GM21381 (cell line): ENCODE results near the gene FBXO24.

Experiments used
- ATAC-seq: cut with Tn5 transposase; IDR thresholded peaks from one replicate; pipeline ENCODE4 v1.9.1; 2021; ENCODE audit warnings: mild to moderate bottlenecking, moderate library complexity; ENCODE audit not compliant: unreplicated experiment

Gene FBXO24

DNA sequence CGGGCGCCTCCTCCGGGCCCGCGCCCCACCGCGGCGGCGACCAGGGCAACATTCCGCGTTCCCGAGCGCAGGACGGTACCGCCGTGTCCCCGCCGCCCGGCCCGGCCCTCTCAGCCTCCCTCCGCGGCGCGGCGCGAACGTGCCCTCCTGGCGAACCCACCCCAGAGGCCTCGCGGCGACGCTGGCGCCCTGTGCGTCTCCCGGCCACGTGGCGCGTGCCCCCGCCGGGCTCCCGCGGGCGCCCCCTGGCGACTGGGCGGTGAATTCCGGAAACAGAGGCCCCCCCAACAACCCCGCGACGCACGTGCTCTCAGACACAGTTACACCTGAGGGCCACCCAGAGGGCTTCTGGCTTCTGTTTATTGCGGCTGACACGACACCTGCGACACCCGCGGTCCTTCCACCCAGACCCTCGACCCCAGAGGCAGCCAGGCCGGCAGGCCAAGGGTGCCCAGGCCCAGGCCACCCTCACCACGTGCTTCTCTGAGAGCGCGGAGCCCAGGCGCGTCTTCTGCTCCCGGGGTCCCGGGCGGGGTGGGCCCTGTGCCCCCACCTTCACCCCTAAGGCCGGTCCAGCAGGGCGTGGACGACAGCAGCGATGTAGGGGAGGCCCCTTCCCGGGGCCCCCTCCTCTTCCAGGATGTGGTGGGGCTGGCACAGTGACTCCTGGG, 12.3 kb upstream of the FBXO24 start, which contains the start of gene SAP25:
Gene SAP25, minus strand, starts transcription at position 210 of the 671 bp plus-strand sequence. Its CDS starts 158 bp downstream, at position 52.
- no peak for ATAC-seq

DNA sequence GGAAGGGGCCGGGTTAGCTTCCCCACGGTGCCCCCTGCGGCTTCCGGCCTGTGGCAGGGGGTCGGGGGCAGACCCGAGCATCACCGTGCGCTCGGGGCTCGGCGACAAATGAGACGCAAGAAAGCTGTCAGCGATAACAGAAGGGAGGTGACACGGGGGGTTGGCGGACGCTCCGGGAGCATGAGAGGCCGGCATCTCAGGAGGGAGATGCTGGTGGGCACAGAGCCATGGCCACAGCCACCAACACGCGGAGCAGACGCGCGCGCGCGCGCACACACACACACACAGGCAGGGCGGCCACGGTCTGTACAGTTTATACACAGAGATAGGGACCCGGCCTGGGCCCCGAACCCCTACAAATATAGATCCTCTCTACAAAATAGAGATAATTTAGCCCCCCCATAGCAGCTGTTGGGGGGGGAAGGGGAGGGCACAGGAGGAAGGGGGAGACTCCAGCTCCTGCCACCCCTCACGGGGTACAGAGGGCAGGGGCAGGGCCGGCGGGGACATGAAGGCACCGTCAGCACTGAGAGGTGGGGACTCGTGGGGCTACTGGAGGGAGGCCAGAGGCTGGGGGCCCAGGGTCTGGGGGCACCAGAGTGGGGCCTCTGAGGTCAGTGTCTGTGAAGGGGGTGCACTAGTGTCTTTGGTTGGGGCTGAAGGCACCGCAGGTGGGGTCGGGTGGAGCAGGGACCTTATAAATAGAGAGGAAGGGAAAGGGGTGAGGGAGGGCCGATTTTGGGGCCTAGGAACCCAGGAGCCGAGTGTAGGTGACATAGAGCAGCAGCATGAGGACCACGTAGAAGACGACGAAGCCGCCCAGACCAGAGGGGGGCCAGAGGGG, 11.5 kb upstream of the FBXO24 start:
- no peak for ATAC-seq

GRCh38 chr7:100575206-100575631, 10.9 kb upstream of the FBXO24 start:
- no peak for ATAC-seq

DNA sequence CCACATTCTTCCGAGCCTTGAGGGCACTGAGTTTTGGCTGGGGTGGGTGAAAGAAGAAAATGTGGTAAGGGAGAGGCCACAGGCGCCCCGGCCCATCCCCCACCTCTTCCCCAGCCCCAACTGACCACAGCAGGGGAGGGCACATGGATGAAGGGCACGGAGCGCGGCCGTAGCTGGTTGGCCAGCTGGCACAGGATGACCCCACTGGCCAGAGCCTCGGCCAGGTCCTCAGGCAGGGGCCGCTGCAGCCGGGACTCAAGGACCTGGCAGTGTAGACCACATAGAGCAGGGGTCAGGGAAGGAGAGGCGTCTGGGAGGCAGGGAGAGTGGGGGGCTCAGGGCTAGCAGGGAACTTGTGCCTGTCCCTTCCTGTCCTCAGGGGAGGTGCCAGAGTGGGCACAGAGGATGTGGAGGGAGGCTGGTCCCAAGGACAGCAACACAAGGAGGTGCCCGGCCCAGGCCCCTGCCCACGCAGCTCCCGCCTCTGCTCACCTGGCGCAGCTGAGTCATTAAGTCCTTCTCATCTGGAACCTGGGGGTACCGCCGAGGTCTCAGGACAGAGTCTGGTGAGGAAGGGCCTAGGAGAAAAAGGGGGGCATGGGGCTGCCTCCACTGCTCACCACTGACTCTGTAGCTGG, 10.3 kb upstream of the FBXO24 start:
- no peak for ATAC-seq

DNA sequence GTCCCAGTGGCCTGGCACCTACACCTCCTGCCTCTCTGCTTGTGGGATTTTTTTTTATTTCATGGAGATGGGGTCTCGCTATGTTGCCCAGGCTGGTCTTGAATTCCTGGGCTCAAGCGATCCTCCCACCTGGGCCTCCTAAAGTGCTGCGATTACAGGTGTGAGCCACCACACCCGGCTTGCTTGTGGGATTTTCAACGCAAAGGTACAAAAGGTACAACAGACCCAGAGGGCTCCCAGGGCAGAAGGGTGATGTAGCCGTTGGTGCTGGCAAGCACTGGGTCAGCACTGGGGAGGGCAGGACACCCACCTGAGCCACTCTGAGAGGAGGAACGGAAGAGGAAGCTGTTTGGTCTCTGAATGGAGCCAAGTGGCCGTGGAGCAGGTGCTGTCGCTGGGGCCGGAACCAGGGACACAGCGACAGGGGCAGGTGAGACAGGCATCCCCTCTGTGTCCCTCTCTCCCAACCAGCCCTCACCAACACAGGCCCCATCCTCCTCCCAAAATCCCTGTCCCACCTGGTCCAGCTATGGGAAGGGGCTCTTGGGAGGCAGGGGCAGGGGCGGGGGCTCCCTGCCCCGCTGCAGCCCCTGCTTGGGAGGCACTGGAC, 9.6 kb upstream of the FBXO24 start:
- ATAC-seq: no peak

DNA sequence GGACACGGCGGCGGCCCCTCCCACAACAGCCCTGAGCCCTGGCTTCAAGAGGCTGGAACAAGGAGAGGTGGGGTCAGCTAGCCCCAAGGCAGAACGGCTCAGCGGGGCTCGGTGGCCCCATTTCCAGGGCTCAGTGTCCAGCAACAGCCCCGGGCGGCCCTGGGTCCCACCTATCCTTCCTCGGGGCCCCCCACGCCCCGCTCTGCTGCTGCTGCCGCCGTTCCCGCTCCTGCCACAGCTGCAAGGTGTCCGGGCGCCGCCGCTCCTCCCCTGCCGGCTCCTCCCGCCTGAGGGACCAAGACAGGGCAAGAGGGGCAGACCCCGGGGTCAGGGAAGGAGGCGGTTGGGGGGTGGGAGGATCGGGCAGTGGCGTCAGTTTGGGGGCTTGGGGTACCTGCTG, 9.0 kb upstream of the FBXO24 start:
- no peak for ATAC-seq

- ATAC-seq: no peak
Observed at GRCh38 chr7:100577507-100577906, 8.6 kb upstream of the FBXO24 start.

GRCh38 chr7:100578246-100579183, 7.6 kb upstream of the FBXO24 start:
- ATAC-seq: no peak

GRCh38 chr7:100580466-100581283, 5.5 kb upstream of the FBXO24 start:
- ATAC-seq: no peak

GRCh38 chr7:100582041-100582579, 4.0 kb upstream of the FBXO24 start:
- ATAC-seq: no peak

GRCh38 chr7:100582650-100583049, 3.5 kb upstream of the FBXO24 start:
- no peak for ATAC-seq

DNA sequence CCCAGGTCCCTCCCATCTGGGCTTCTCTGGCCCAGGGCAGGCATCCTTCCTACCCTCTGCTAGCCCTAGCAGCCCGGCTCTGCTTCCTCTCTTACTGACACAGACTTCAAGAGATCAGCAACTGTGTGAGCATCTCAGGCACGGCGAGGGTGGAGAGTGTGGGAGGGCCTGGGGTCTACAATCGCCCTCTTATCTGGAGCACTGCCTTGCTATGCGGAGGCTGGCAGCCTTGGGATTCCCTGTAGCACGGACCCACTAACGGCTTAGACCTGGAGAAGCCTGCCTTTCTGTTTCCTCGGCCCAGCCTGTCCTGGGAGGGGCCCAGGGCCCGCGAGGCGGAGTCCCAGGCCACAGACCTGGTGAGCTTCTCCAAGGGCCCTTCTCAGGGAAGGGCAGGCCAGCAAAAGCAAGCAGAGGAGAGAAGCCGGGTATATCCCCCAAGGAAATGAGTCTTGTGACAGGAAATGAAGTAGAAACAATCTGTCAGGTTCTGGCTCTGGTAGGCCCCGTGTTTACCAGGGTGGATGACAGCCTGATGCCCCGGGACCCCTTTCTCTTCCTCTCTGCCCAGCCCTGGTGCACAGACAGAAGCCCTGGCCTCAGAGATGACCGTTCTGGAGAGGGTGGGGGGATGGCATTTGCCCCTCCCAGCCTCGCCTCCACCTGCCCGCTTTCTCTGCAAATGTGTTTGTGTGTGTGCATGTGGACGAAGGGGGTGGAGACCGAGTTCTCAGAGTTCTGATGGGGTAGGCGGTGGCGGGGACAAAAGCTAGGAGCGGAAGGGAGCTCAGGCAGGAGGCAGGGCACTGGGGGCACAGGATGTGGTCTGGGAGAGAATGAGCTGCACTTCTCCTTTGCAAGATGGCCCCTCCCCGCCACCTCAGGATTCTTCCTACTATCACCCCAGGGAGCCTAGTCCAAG, 2.7 kb upstream of the FBXO24 start:
- no peak for ATAC-seq

GRCh38 chr7:100584054-100584682, 2.0 kb upstream of the FBXO24 start:
- no peak for ATAC-seq

DNA sequence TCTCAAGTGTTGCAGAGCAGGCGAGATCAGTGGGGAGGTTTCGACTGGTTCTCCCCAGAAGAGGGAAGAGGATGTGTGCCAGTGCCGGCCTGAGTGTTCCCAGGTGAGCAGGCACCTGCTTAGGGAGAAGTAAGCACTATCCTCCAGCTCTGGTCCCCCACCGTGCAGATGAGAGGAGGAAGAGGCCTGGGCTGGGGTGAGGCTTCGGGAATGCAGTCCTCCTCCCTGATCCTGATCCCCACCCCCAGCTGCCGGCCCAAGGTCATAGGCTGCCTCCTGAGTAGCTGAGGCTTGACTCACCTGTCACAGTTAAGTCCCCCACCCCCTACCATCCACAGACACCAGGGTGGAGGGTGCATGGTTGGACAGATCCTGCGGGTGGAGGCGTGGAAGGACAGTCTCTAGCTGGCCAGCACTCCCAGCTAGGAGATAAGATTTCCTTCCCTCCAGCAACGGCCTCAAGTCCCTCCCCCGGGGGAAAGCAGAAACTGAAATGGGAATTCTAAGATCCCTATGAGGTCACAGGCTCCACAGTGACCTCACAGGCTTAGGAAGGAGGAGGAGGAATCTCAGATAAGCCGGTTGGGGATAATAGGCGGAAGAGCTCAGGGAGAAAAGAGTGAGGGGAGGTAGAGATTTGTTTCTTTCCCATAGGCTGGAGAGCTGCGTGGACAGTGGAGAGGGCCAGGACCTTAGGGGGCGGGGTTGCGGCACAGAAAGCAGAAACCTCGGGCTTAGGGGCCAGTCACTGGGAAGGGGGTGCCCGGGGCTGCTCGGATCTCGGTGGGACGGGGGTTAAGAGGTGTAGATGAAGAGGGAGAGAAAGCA, 1.2 kb upstream of the FBXO24 start:
- ATAC-seq: no peak

GRCh38 chr7:100585511-100586265, 440 bp upstream of the FBXO24 start, which contains the start of gene LRCH4:
TSS of gene LRCH4 (minus strand) at chr7:100586129. CDS start at chr7:100586100, 29 bp downstream.
- peak; percentile 27 for ATAC-seq

GRCh38 chr7:100588438-100588837, 2.3 kb downstream of the FBXO24 start:
- ATAC-seq: no peak
